Adrenal gland (tissue), 12 donors: ENCODE results near the gene BACE1. TPM values are rescaled to one million over a fixed set of nuclear protein-coding genes. Genes with fewer than 3 reads are reported as not detected.

Source experiments
- DNase-seq, 7 donors: peaks; one replicate each; pipeline ENCODE4 v3.0.0-alpha.2; 2019 to 2020
- H3K27ac ChIP-seq, 5 donors: fragments of 200-600 bp; sonication (generic) in 4 of 5; 1 replicate in 3 of 5; 2 replicates in 2 of 5; pipeline versions ENCODE4 v1.5.1 to v1.8.0; 2016 to 2020; ENCODE audit warnings: mild to moderate bottlenecking in 1 of 5
- H3K27me3 ChIP-seq: fragments of 200-600 bp; 2 replicates; pipeline ENCODE4 v1.8.0; 2021
- H3K36me3 ChIP-seq, 2 donors: fragments of 200-600 bp; replicated peaks in 1 of 2; 1 replicate in 1 of 2; 2 replicates in 1 of 2; pipeline versions ENCODE4 v1.5.1 to v1.8.0; 2018 to 2022
- H3K4me1 ChIP-seq, 2 donors: fragments of 200-600 bp; replicated peaks in 1 of 2; 1 replicate in 1 of 2; 2 replicates in 1 of 2; pipeline versions ENCODE4 v1.5.1 to v1.8.0; 2018 to 2021
- H3K4me3 ChIP-seq, 4 donors: fragments of 200-600 bp; sonication (generic) in 3 of 4; one replicate each; pipeline ENCODE4 v1.5.1; 2016 to 2018
- H3K9me3 ChIP-seq, 3 donors: fragments of 200-600 bp; sonication (generic) in 1 of 3; replicated peaks in 1 of 3; 1 replicate in 2 of 3; 2 replicates in 1 of 3; pipeline versions ENCODE4 v1.5.1 to v1.8.0; 2016 to 2021
- POLR2A ChIP-seq, 2 donors: fragments of 450-650 bp; IDR thresholded peaks; one replicate each; pipeline ENCODE4 v1.6.1; 2017; ENCODE audit warnings: antibody characterized with exemption in 2 of 2, mild to moderate bottlenecking in 2 of 2, moderate library complexity in 1 of 2
- WGBS, 4 donors: extraction: QIAGEN DNeasy Blood & Tissue Kit in 2 of 4; methylation state at CpG; one replicate each; pipeline versions ENCODE4 v1.1.5 to v1.1.7; 2013 to 2017; 5-methylcytosine and 5-hydroxymethylcytosine counted together
- intact Hi-C, 2 donors: fragments of 100-400 bp; cut with DNase I; formaldehyde crosslinking; loops; one replicate each; pipeline versions ENCODE4 v1.14.1 to v1.15.0; 2022 to 2023
- polyA plus RNA-seq, 3 donors: library from polyadenylated mRNA; stranded (reverse); fragments of 200-250 nt in 2 of 3; fragments of 350-450 nt in 1 of 3; fragmentation: Illumina TruSeq in 1 of 3; extraction: RNeasy Lipid Tissue Mini Kit (QIAGEN cat#74804) in 1 of 3; gene quantifications; one replicate each; pipeline ENCODE4 v1.2.3, GENCODE V29; 2013 to 2014
- total RNA-seq, 9 donors: library from RNA; depleted of rRNA in 4 of 9; stranded (reverse); fragments of >200 nt in 4 of 9; fragments of 120-200 nt in 1 of 9; fragmentation: NEBNext Ultra II Directional in 1 of 9; extraction: Animal tissue kit (Norgen Biotek cat#: 25700) in 1 of 9; gene quantifications; one replicate each; pipeline versions ENCODE4 v1.1.0 to v1.2.4, GENCODE V29; 2013 to 2023
- TF ChIP-seq, protein P1 (sequence below), 6 experiments: fragments of 450-650 bp in 4 of 6; fragments of 200-600 bp in 2 of 6; sonication (generic) in 1 of 6; IDR thresholded peaks; 1 replicate in 5 of 6; 2 replicates in 1 of 6; pipeline versions ENCODE4 v1.5.1 to v1.8.0; 2016 to 2021; ENCODE audit warnings: antibody characterized with exemption in 6 of 6, mild to moderate bottlenecking in 2 of 6, moderate library complexity in 1 of 6
- donor health status: healthy with polysubstance abuse.
- donor health status: Bipolar disorder and iron deficiency.
- donor health status: DM: yes; HTN: yes; CAD: no.
- donor health status: DM: no; HTN: no; CAD: no.
- donor health status: DM: no; HTN: no; CAD: no.
- donor health status: DM: yes; HTN: yes; CAD: no.

BACE1 gene
- total and polyA plus RNA-seq, 12 donors, result 9.5 to 69.1 (median 39.7) TPM

DNA sequence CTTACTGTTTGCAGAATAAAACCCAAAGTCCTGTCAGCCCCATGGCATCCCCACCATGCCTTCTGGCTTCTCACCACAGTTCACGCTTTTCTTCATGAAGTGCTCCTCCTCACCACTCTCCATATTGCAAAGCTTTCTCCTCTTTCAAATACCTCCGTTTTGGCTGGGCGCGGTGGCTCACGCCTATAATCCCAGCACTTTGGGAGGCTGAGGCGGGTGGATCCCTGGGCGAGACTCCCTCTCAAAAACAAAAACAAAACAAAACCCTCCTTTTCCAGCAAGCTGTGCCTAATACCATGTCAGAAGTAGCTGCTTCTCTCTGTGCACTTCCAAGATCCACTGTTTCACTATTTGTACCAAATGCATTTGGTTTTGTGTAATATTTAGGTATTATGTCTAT is 6.7 kb downstream of the BACE1 start:
- intact Hi-C loops, result no loop called here
- WGBS, 4 donors, result 93 to 97% (median 96%) methylated on average over 7 of the region's 7 CpGs

DNA sequence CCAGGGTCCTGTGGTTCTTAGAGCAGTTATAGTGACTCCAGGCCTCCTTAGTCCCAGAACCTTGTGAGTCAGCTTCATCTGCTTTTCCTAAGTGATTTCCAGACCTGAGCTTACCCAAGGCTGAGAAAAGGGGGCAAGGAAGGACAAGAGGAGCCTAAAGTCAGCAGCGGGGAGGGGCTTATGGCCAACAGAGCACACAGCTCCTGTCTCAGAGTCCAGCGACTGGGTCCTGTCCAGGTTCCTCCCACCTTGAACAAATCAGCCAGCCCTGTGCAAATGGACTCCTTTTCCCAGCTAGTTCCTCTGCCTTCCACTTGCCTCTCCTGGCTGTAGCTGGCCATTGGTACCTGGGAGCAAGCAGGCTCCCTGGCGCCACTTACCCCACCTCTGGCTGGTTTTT is 10.9 kb downstream of the BACE1 start:
- Histone ChIP-seq H3K36me3 (no peaks in the 10 kb centered on the region), H3K9me3 (no peaks in the 10 kb centered on the region), H3K4me3 (no peak overlapping the region), H3K4me1 (peaks cover 4 to 8% of the 10 kb centered on the region in 2 donors), H3K27me3 (no peaks in the 10 kb centered on the region), H3K27ac (no peak overlapping the region)
- 94 to 98% (median 97%) methylated on average over 3 of the region's 3 CpGs for WGBS, 4 donors
- intact Hi-C loops, result no loop called here
- TF ChIP-seq, protein P1, sequence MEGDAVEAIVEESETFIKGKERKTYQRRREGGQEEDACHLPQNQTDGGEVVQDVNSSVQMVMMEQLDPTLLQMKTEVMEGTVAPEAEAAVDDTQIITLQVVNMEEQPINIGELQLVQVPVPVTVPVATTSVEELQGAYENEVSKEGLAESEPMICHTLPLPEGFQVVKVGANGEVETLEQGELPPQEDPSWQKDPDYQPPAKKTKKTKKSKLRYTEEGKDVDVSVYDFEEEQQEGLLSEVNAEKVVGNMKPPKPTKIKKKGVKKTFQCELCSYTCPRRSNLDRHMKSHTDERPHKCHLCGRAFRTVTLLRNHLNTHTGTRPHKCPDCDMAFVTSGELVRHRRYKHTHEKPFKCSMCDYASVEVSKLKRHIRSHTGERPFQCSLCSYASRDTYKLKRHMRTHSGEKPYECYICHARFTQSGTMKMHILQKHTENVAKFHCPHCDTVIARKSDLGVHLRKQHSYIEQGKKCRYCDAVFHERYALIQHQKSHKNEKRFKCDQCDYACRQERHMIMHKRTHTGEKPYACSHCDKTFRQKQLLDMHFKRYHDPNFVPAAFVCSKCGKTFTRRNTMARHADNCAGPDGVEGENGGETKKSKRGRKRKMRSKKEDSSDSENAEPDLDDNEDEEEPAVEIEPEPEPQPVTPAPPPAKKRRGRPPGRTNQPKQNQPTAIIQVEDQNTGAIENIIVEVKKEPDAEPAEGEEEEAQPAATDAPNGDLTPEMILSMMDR (IDR thresholded peaks at IDR 0.05), result no peak
- TF ChIP-seq POLR2A (IDR thresholded peaks at IDR 0.05), result no peak
- no peak for DNase-seq

More for the DNA sequence above, 6.7 kb downstream of the BACE1 start:
- DNase-seq, result no peak
- no peaks in the 10 kb centered on the region for H3K9me3 ChIP-seq
- TF ChIP-seq, protein P1 (IDR thresholded peaks at IDR 0.05), result no peak
- no peak for TF ChIP-seq POLR2A (IDR thresholded peaks at IDR 0.05)
- no peaks in the 10 kb centered on the region for H3K36me3 ChIP-seq
- no peak overlapping the region for H3K4me3 ChIP-seq
- H3K27me3 ChIP-seq, result no peaks in the 10 kb centered on the region
- H3K27ac ChIP-seq, result no peak overlapping the region
- peaks cover 9 to 23% of the 10 kb centered on the region in 2 donors for H3K4me1 ChIP-seq

DNA sequence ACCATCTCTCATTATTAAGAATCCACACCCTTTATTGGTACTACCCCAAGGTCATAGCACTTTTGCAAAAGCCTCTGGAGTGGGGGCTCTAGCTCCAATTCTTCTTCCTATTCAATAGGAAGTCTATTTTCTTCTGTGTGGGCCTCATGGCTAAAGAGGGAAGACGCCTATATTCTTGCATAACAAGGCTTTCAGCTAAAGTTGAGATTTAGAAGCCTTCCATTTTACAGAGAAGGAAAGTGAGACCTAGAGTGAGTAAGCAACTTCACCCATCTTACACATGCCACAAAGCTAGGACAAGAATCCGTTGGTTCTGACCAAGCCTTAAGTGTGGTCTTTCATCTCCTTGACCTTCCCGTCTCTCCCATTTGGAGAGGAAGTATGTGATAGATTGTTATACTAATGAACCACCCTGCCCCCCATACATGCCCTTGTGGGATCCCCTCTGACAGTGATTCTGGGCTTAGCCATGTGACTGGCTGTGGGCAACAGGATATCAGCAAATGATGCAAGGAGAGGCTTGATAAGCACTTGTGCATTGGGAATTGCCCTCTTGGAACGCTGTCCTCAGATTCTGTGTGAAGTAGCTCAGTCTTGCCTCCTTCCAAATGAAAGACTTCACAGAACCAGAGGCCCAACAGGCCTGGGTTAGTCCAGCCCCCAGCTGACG is 12.3 kb downstream of the BACE1 start:
- intact Hi-C loops, result no loop called here
- TF ChIP-seq, protein P1 (IDR thresholded peaks at IDR 0.05), result no peak
- no peak for TF ChIP-seq POLR2A (IDR thresholded peaks at IDR 0.05)
- H3K4me1 ChIP-seq, result peaks cover 7 to 20% of the 10 kb centered on the region in 2 donors
- no peaks in the 10 kb centered on the region for H3K27me3 ChIP-seq
- WGBS, 4 donors, result 84 to 88% (median 87%) methylated on average over 4 to 5 of the region's 5 CpGs
- H3K27ac ChIP-seq, result no peak overlapping the region
- H3K36me3 ChIP-seq, result no peaks in the 10 kb centered on the region
- no peak for DNase-seq
- H3K4me3 ChIP-seq, result no peak overlapping the region
- no peaks in the 10 kb centered on the region for H3K9me3 ChIP-seq

DNA sequence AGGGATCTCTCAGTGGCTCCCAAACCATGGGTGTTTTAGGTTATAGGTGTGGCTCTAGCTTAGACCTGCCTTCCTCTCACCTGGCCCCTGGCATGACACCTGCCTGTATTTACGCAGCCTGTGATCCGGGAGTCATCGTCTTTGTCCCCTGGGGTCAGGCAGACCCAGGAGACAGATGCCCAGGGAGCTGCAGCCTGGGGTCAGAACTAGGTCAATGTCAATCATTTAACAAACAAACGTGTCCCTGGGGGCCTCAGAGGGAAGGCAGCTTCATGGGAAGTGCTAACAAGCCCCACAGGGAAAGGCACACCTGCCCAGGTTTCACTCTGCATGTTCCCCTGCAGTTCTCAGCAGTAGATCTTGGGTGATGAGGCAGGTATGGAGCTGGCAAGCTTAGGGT is 13.0 kb downstream of the BACE1 start:
- DNase-seq, result no peak
- intact Hi-C loops, result no loop called here
- Histone ChIP-seq H3K4me3 (no peak overlapping the region), H3K4me1 (peaks cover 7 to 20% of the 10 kb centered on the region in 2 donors), H3K27me3 (no peaks in the 10 kb centered on the region), H3K36me3 (no peaks in the 10 kb centered on the region), H3K27ac (no peak overlapping the region), H3K9me3 (no peaks in the 10 kb centered on the region)
- TF ChIP-seq, protein P1 (IDR thresholded peaks at IDR 0.05), result no peak
- TF ChIP-seq POLR2A (IDR thresholded peaks at IDR 0.05), result no peak
- WGBS, 4 donors, result 67 to 78% (median 73%) methylated on average over 4 of the region's 4 CpGs
